OCI-LY7 (cell line): ENCODE data around the gene HSFX1. TPM values are rescaled to one million over a fixed set of nuclear protein-coding genes. Genes with fewer than 3 reads are reported as not detected.
A peak's percentile ranks its signal among the peaks of the same experiment; 100 is the strongest.

Experiments used
- BruUV-seq: library from RNA; stranded (reverse); fragments of 400-500 nt; replicated peaks from 2 replicates; lab custom pipeline; 2021; lab: Mats Ljungman, UMichigan
- CTCF ChIA-PET: fragments of 300-600 bp; sonication (Branson Sonifier 250); formaldehyde crosslinking; loops from one replicate; lab custom pipeline; 2022; ENCODE audit warnings: antibody characterized with exemption; ENCODE audit not compliant: unreplicated experiment; lab: Charles Lee
- POLR2A ChIA-PET: fragments of 300-600 bp; sonication (Branson Sonifier 250); formaldehyde crosslinking; loops from one replicate; lab custom pipeline; 2022; ENCODE audit warnings: antibody characterized with exemption; lab: Charles Lee
- DNase-seq: peaks from one replicate; pipeline ENCODE4 v3.0.0-alpha.2; 2015; ENCODE audit warnings: low spot score
- H2AFZ ChIP-seq: fragments of 200-600 bp; sonication (generic), shearing (Covaris generic); 2 replicates; pipeline ENCODE4 v1.6.1; 2014; ENCODE audit warnings: mild to moderate bottlenecking, antibody characterized with exemption, low read length, moderate library complexity
- H3K27ac ChIP-seq: fragments of 200-600 bp; sonication (generic); 2 replicates; pipeline ENCODE4 v1.5.1; 2014; ENCODE audit warnings: mixed run types, low read depth, mild to moderate bottlenecking, moderate library complexity, low read length, inconsistent platforms; ENCODE audit not compliant: poor library complexity, severe bottlenecking
- H3K36me3 ChIP-seq: fragments of 200-600 bp; sonication (generic); 2 replicates; pipeline ENCODE4 v1.6.1; 2014; ENCODE audit warnings: mild to moderate bottlenecking, antibody characterized with exemption, low read length, moderate library complexity, mixed read lengths; ENCODE audit not compliant: insufficient read depth
- H3K4me1 ChIP-seq: fragments of 200-600 bp; sonication (generic); 2 replicates; pipeline ENCODE4 v1.5.1; 2014; ENCODE audit warnings: mild to moderate bottlenecking, low read length; ENCODE audit not compliant: insufficient read depth, poor library complexity, severe bottlenecking
- H3K4me2 ChIP-seq: fragments of 200-600 bp; sonication (generic); 2 replicates; pipeline ENCODE4 v1.6.1; 2014; ENCODE audit warnings: mild to moderate bottlenecking, low read length
- H3K4me3 ChIP-seq: fragments of 200-600 bp; sonication (generic); 2 replicates; pipeline ENCODE4 v1.5.1; 2014; ENCODE audit warnings: mild to moderate bottlenecking, low read depth, low read length; ENCODE audit not compliant: poor library complexity, severe bottlenecking
- H3K79me2 ChIP-seq: fragments of 200-600 bp; sonication (generic); 2 replicates; pipeline ENCODE4 v1.6.1; 2016; ENCODE audit warnings: low read depth, mild to moderate bottlenecking, low read length, moderate library complexity, mixed read lengths; ENCODE audit not compliant: insufficient read depth
- H3K9me2 ChIP-seq: fragments of 200-600 bp; sonication (generic); 2 replicates; pipeline ENCODE4 v1.6.1; 2016; ENCODE audit warnings: mild to moderate bottlenecking, low read length, mixed read lengths; ENCODE audit not compliant: insufficient read depth
- H3K9me3 ChIP-seq: fragments of 200-600 bp; sonication (generic); 2 replicates; pipeline ENCODE4 v1.6.1; 2014; ENCODE audit warnings: mild to moderate bottlenecking, mixed run types, low read length, mixed read lengths
- H4K20me1 ChIP-seq: fragments of 200-600 bp; sonication (generic); 2 replicates; pipeline ENCODE4 v1.6.1; 2014; ENCODE audit warnings: mild to moderate bottlenecking, antibody characterized with exemption, low read length, moderate library complexity, mixed read lengths; ENCODE audit not compliant: insufficient read depth
- CTCF ChIP-seq: fragments of 200-600 bp; sonication (generic); conservative IDR thresholded peaks from 2 replicates; pipeline ENCODE4 v1.5.1; 2014; ENCODE audit warnings: mild to moderate bottlenecking, antibody characterized with exemption, low read length, moderate library complexity, mixed read lengths
- EZH2phosphoT487 ChIP-seq: fragments of 200-600 bp; sonication (generic); IDR thresholded peaks from 2 replicates; pipeline ENCODE4 v1.6.1; 2018; ENCODE audit warnings: low read depth, borderline replicate concordance, mild to moderate bottlenecking, mixed run types, antibody characterized with exemption, low read length, moderate library complexity, mixed read lengths
- intact Hi-C: fragments of 100-400 bp; cut with micrococcal nuclease; formaldehyde crosslinking; loops from one replicate; pipeline ENCODE4 v1.10.0; 2022; ENCODE audit not compliant: unreplicated experiment
- small RNA-seq: library from RNA; depleted of rRNA; stranded (forward); fragments of <200 nt; gene quantifications from one replicate; pipeline ENCODE3, GENCODE V24; 2014
- total RNA-seq, 2 experiments: library from RNA; depleted of rRNA in 1 of 2; stranded (reverse); fragments of >200 nt in 1 of 2; shearing (Covaris generic) in 1 of 2; gene quantifications; 2 replicates each; pipeline ENCODE4 v1.2.3, GENCODE V29; 2014 to 2022

Gene HSFX1
- total RNA-seq, 2 experiments from 2014 or later, result 0.73 to 0.80 TPM

- no peak overlapping the region for H3K4me3 ChIP-seq
- ChIA-PET CTCF (no interaction called here), POLR2A (no interaction called here)
- no peak for TF ChIP-seq EZH2phosphoT487
- TF ChIP-seq CTCF, result no peak
- no peak overlapping the region for H3K27ac ChIP-seq
- intact Hi-C loops, result no loop called here
- H2AFZ ChIP-seq, result no peak overlapping the region
- no peaks in the 10 kb centered on the region for H3K9me2 ChIP-seq
- H4K20me1 ChIP-seq, result no peaks in the 10 kb centered on the region
- no peaks in the 10 kb centered on the region for H3K36me3 ChIP-seq
- DNase-seq, result no peak
- H3K4me1 ChIP-seq, result no peaks in the 10 kb centered on the region
- H3K79me2 ChIP-seq, result no peaks in the 10 kb centered on the region
- H3K4me2 ChIP-seq, result no peak overlapping the region
- no peaks in the 10 kb centered on the region for H3K9me3 ChIP-seq
- BruUV-seq, result no TSS peak
Measured at GRCh38 chrX:149818652-149819051, 44.8 kb downstream of the HSFX1 start.

GRCh38 chrX:149819371-149819770 lies 45.5 kb downstream of the HSFX1 start:
- H3K9me2 ChIP-seq, result no peaks in the 10 kb centered on the region
- no peak overlapping the region for H3K4me3 ChIP-seq
- H4K20me1 ChIP-seq, result no peaks in the 10 kb centered on the region
- CTCF ChIA-PET, result no interaction called here
- H3K4me2 ChIP-seq, result no peak overlapping the region
- TF ChIP-seq EZH2phosphoT487, result no peak
- TF ChIP-seq CTCF, result no peak
- no peaks in the 10 kb centered on the region for H3K9me3 ChIP-seq
- no peak for DNase-seq
- POLR2A ChIA-PET, result no interaction called here
- no peaks in the 10 kb centered on the region for H3K4me1 ChIP-seq
- H3K36me3 ChIP-seq, result no peaks in the 10 kb centered on the region
- intact Hi-C loops, result no loop called here
- H2AFZ ChIP-seq, result no peak overlapping the region
- H3K79me2 ChIP-seq, result no peaks in the 10 kb centered on the region
- no peak overlapping the region for H3K27ac ChIP-seq
- no TSS peak for BruUV-seq

- BruUV-seq, result no TSS peak
- Histone ChIP-seq H3K4me1 (no peaks in the 10 kb centered on the region), H3K79me2 (no peaks in the 10 kb centered on the region), H2AFZ (no peak overlapping the region), H3K36me3 (no peaks in the 10 kb centered on the region), H3K9me2 (no peaks in the 10 kb centered on the region), H3K27ac (no peak overlapping the region), H3K9me3 (no peaks in the 10 kb centered on the region), H3K4me2 (no peak overlapping the region), H3K4me3 (no peak overlapping the region), H4K20me1 (no peaks in the 10 kb centered on the region)
- DNase-seq, result peak; percentile 21
- ChIA-PET POLR2A (no interaction called here), CTCF (no interaction called here)
- intact Hi-C loops, result no loop called here
- peak; percentile 67 for TF ChIP-seq CTCF
- TF ChIP-seq EZH2phosphoT487, result no peak
Measured at GRCh38 chrX:149825424-149825823, 51.6 kb downstream of the HSFX1 start.

Small RNA genes within 50 kb of the gene (small RNA-seq; reads per million reads assigned to genes)
- not detected for gene AC244098.1
- not detected for gene AC244098.2
- gene AC244098.3, result not detected

Other genes starting within 250 kb of the HSFX1 start
- gene EOLA1, start 233.1 kb upstream of the HSFX1 start, total RNA-seq (2014; rRNA removed; shearing (Covaris generic)), result 13.0 and 19.2 TPM in 2 replicates
- 21.2 and 22.9 TPM in 2 replicates for gene EOLA1, start 233.1 kb upstream of the HSFX1 start, total RNA-seq (2022)
- not detected in 2 replicates for gene HSFX3, start 224.1 kb upstream of the HSFX1 start, total RNA-seq (2014; rRNA removed; shearing (Covaris generic))
- gene HSFX3, start 224.1 kb upstream of the HSFX1 start, total RNA-seq (2022), result not detected in 2 replicates
- not detected in 2 replicates for gene MAGEA9B, start 186.6 kb upstream of the HSFX1 start, total RNA-seq (2014; rRNA removed; shearing (Covaris generic))
- not detected in 2 replicates for gene MAGEA9B, start 186.6 kb upstream of the HSFX1 start, total RNA-seq (2022)
- gene HSFX2, start 178.8 kb upstream of the HSFX1 start, total RNA-seq (2014; rRNA removed; shearing (Covaris generic)), result not detected in 2 replicates
- gene HSFX2, start 178.8 kb upstream of the HSFX1 start, total RNA-seq (2022), result not detected in 2 replicates
- 5.8 and 6.2 TPM in 2 replicates for gene TMEM185A, start 142.3 kb upstream of the HSFX1 start, total RNA-seq (2014; rRNA removed; shearing (Covaris generic))
- gene TMEM185A, start 142.3 kb upstream of the HSFX1 start, total RNA-seq (2022), result 14.5 and 19.3 TPM in 2 replicates
- gene MAGEA11, start 62.0 kb upstream of the HSFX1 start, total RNA-seq (2014; rRNA removed; shearing (Covaris generic)), result not detected in 2 replicates
- not detected in 2 replicates for gene MAGEA11, start 62.0 kb upstream of the HSFX1 start, total RNA-seq (2022)
- gene MAGEA9, start 7.9 kb downstream of the HSFX1 start, total RNA-seq (2014; rRNA removed; shearing (Covaris generic)), result not detected in 2 replicates
- not detected in 2 replicates for gene MAGEA9, start 7.9 kb downstream of the HSFX1 start, total RNA-seq (2022)
- not detected in 2 replicates for gene MAGEA8, start 107.1 kb downstream of the HSFX1 start, total RNA-seq (2014; rRNA removed; shearing (Covaris generic))
- not detected in 2 replicates for gene MAGEA8, start 107.1 kb downstream of the HSFX1 start, total RNA-seq (2022)
- gene HSFX4, start 155.5 kb downstream of the HSFX1 start, total RNA-seq (2014; rRNA removed; shearing (Covaris generic)), result not detected in 2 replicates
- not detected in 2 replicates for gene HSFX4, start 155.5 kb downstream of the HSFX1 start, total RNA-seq (2022)
- 20.0 and 21.5 TPM in 2 replicates for gene EOLA2, start 164.4 kb downstream of the HSFX1 start, total RNA-seq (2014; rRNA removed; shearing (Covaris generic))
- 37.1 and 43.2 TPM in 2 replicates for gene EOLA2, start 164.4 kb downstream of the HSFX1 start, total RNA-seq (2022)